ENCODE data around the gene ADGRG7.

The ADGRG7 gene

GRCh38 chr3:100717637-100718487 is 108.5 kb downstream of the ADGRG7 start:
- peaks cover 14% of the 10 kb centered on the region in 2 donors for H3K36me3 ChIP-seq (ENCODE audit: control insufficient read depth in 2 of 2, insufficient read depth in 2 of 2, low read length in 2 of 2)

GRCh38 chr3:100719136-100719535 is 109.7 kb downstream of the ADGRG7 start:
- no peak overlapping the region for H3K4me3 ChIP-seq (ENCODE audit: low read length in 2 of 2)
- H3K9ac ChIP-seq (ENCODE audit: low read length in 2 of 2) = no peak overlapping the region
- H3K27ac ChIP-seq (ENCODE audit: low read length) = no peak overlapping the region
- H3K36me3 ChIP-seq (ENCODE audit: control insufficient read depth in 2 of 2, insufficient read depth in 2 of 2, low read length in 2 of 2) = peaks cover 14% of the 10 kb centered on the region in 2 donors
- H3K9me3 ChIP-seq (ENCODE audit: control insufficient read depth in 2 of 2, low read length in 2 of 2) = no peaks in the 10 kb centered on the region
- H3K27me3 ChIP-seq (ENCODE audit: control insufficient read depth in 1 of 2, insufficient read depth in 2 of 2, low read length in 2 of 2) = no peaks in the 10 kb centered on the region
- H3K4me1 ChIP-seq (ENCODE audit: control insufficient read depth, insufficient read depth, low read length) = no peaks in the 10 kb centered on the region

More at GRCh38 chr3:100717637-100718487, 108.5 kb downstream of the ADGRG7 start:
- H3K27me3 ChIP-seq (ENCODE audit: control insufficient read depth in 1 of 2, insufficient read depth in 2 of 2, low read length in 2 of 2) = no peaks in the 10 kb centered on the region
- H3K4me3 ChIP-seq (ENCODE audit: low read length in 2 of 2) = no peak overlapping the region
- H3K4me1 ChIP-seq (ENCODE audit: control insufficient read depth, insufficient read depth, low read length) = no peaks in the 10 kb centered on the region
- no peaks in the 10 kb centered on the region for H3K9me3 ChIP-seq (ENCODE audit: control insufficient read depth in 2 of 2, low read length in 2 of 2)
- H3K27ac ChIP-seq (ENCODE audit: low read length) = no peak overlapping the region
- no peak overlapping the region for H3K9ac ChIP-seq (ENCODE audit: low read length in 2 of 2)

- Histone ChIP-seq H3K4me1 (ENCODE audit: control insufficient read depth, insufficient read depth, low read length) (no peaks in the 10 kb centered on the region), H3K9me3 (ENCODE audit: control insufficient read depth in 2 of 2, low read length in 2 of 2) (no peaks in the 10 kb centered on the region), H3K9ac (ENCODE audit: low read length in 2 of 2) (no peak overlapping the region), H3K4me3 (ENCODE audit: low read length in 2 of 2) (no peak overlapping the region), H3K27me3 (ENCODE audit: control insufficient read depth in 1 of 2, insufficient read depth in 2 of 2, low read length in 2 of 2) (no peaks in the 10 kb centered on the region), H3K36me3 (ENCODE audit: control insufficient read depth in 2 of 2, insufficient read depth in 2 of 2, low read length in 2 of 2) (peaks cover 8 to 9% of the 10 kb centered on the region in 2 donors), H3K27ac (ENCODE audit: low read length) (no peak overlapping the region)
These were observed 111.0 kb downstream of the ADGRG7 start for GRCh38 chr3:100720426-100720825.

- Histone ChIP-seq H3K36me3 (ENCODE audit: control insufficient read depth in 2 of 2, insufficient read depth in 2 of 2, low read length in 2 of 2) (peaks cover 7 to 11% of the 10 kb centered on the region in 2 donors), H3K9ac (ENCODE audit: low read length in 2 of 2) (no peak overlapping the region)
These were observed 116.6 kb downstream of the ADGRG7 start for GRCh38 chr3:100725935-100726513.

GRCh38 chr3:100726706-100727105 is 117.3 kb downstream of the ADGRG7 start:
- H3K9me3 ChIP-seq (ENCODE audit: control insufficient read depth in 2 of 2, low read length in 2 of 2) = no peaks in the 10 kb centered on the region
- H3K4me3 ChIP-seq (ENCODE audit: low read length in 2 of 2) = no peak overlapping the region
- H3K9ac ChIP-seq (ENCODE audit: low read length in 2 of 2) = no peak overlapping the region
- H3K4me1 ChIP-seq (ENCODE audit: control insufficient read depth, insufficient read depth, low read length) = no peaks in the 10 kb centered on the region
- peaks cover 4 to 7% of the 10 kb centered on the region in 2 donors for H3K36me3 ChIP-seq (ENCODE audit: control insufficient read depth in 2 of 2, insufficient read depth in 2 of 2, low read length in 2 of 2)
- H3K27ac ChIP-seq (ENCODE audit: low read length) = no peak overlapping the region
- no peaks in the 10 kb centered on the region for H3K27me3 ChIP-seq (ENCODE audit: control insufficient read depth in 1 of 2, insufficient read depth in 2 of 2, low read length in 2 of 2)

More at GRCh38 chr3:100725935-100726513, 116.6 kb downstream of the ADGRG7 start:
- Histone ChIP-seq H3K9me3 (ENCODE audit: control insufficient read depth in 2 of 2, low read length in 2 of 2) (no peaks in the 10 kb centered on the region), H3K27me3 (ENCODE audit: control insufficient read depth in 1 of 2, insufficient read depth in 2 of 2, low read length in 2 of 2) (no peaks in the 10 kb centered on the region), H3K27ac (ENCODE audit: low read length) (no peak overlapping the region), H3K4me3 (ENCODE audit: low read length in 2 of 2) (no peak overlapping the region), H3K4me1 (ENCODE audit: control insufficient read depth, insufficient read depth, low read length) (no peaks in the 10 kb centered on the region)

- no peak overlapping the region for H3K9ac ChIP-seq (ENCODE audit: low read length in 2 of 2)
- peaks cover 8% of the 10 kb centered on the region in 2 donors for H3K36me3 ChIP-seq (ENCODE audit: control insufficient read depth in 2 of 2, insufficient read depth in 2 of 2, low read length in 2 of 2)
- no peaks in the 10 kb centered on the region for H3K4me1 ChIP-seq (ENCODE audit: control insufficient read depth, insufficient read depth, low read length)
- no peak overlapping the region for H3K27ac ChIP-seq (ENCODE audit: low read length)
- no peak overlapping the region for H3K4me3 ChIP-seq (ENCODE audit: low read length in 2 of 2)
- no peaks in the 10 kb centered on the region for H3K27me3 ChIP-seq (ENCODE audit: control insufficient read depth in 1 of 2, insufficient read depth in 2 of 2, low read length in 2 of 2)
- H3K9me3 ChIP-seq (ENCODE audit: control insufficient read depth in 2 of 2, low read length in 2 of 2) = no peaks in the 10 kb centered on the region
These were observed 121.1 kb downstream of the ADGRG7 start for GRCh38 chr3:100730524-100730923.

GRCh38 chr3:100732435-100732834 is 123.0 kb downstream of the ADGRG7 start:
- Histone ChIP-seq H3K4me3 (ENCODE audit: low read length in 2 of 2) (no peak overlapping the region), H3K9ac (ENCODE audit: low read length in 2 of 2) (no peak overlapping the region), H3K27ac (ENCODE audit: low read length) (no peak overlapping the region), H3K9me3 (ENCODE audit: control insufficient read depth in 2 of 2, low read length in 2 of 2) (no peaks in the 10 kb centered on the region), H3K4me1 (ENCODE audit: control insufficient read depth, insufficient read depth, low read length) (no peaks in the 10 kb centered on the region), H3K36me3 (ENCODE audit: control insufficient read depth in 2 of 2, insufficient read depth in 2 of 2, low read length in 2 of 2) (peaks cover 10 to 15% of the 10 kb centered on the region in 2 donors), H3K27me3 (ENCODE audit: control insufficient read depth in 1 of 2, insufficient read depth in 2 of 2, low read length in 2 of 2) (no peaks in the 10 kb centered on the region)

- no peak overlapping the region for H3K4me3 ChIP-seq (ENCODE audit: low read length in 2 of 2)
- no peaks in the 10 kb centered on the region for H3K4me1 ChIP-seq (ENCODE audit: control insufficient read depth, insufficient read depth, low read length)
- H3K36me3 ChIP-seq (ENCODE audit: control insufficient read depth in 2 of 2, insufficient read depth in 2 of 2, low read length in 2 of 2) = peaks cover 24 to 28% of the 10 kb centered on the region in 2 donors
- no peaks in the 10 kb centered on the region for H3K9me3 ChIP-seq (ENCODE audit: control insufficient read depth in 2 of 2, low read length in 2 of 2)
- H3K9ac ChIP-seq (ENCODE audit: low read length in 2 of 2) = no peak overlapping the region
- H3K27me3 ChIP-seq (ENCODE audit: control insufficient read depth in 1 of 2, insufficient read depth in 2 of 2, low read length in 2 of 2) = no peaks in the 10 kb centered on the region
- H3K27ac ChIP-seq (ENCODE audit: low read length) = no peak overlapping the region
These were observed 127.9 kb downstream of the ADGRG7 start for GRCh38 chr3:100737334-100737733.

- Histone ChIP-seq H3K36me3 (ENCODE audit: control insufficient read depth in 2 of 2, insufficient read depth in 2 of 2, low read length in 2 of 2) (peaks cover 29 to 40% of the 10 kb centered on the region in 2 donors), H3K27ac (ENCODE audit: low read length) (no peak overlapping the region), H3K27me3 (ENCODE audit: control insufficient read depth in 1 of 2, insufficient read depth in 2 of 2, low read length in 2 of 2) (no peaks in the 10 kb centered on the region), H3K4me1 (ENCODE audit: control insufficient read depth, insufficient read depth, low read length) (no peaks in the 10 kb centered on the region), H3K4me3 (ENCODE audit: low read length in 2 of 2) (no peak overlapping the region), H3K9ac (ENCODE audit: low read length in 2 of 2) (no peak overlapping the region), H3K9me3 (ENCODE audit: control insufficient read depth in 2 of 2, low read length in 2 of 2) (no peaks in the 10 kb centered on the region)
These were observed 130.8 kb downstream of the ADGRG7 start for GRCh38 chr3:100740207-100740606.

- Histone ChIP-seq H3K4me3 (ENCODE audit: low read length in 2 of 2) (no peak overlapping the region), H3K9ac (ENCODE audit: low read length in 2 of 2) (no peak overlapping the region), H3K4me1 (ENCODE audit: control insufficient read depth, insufficient read depth, low read length) (no peaks in the 10 kb centered on the region), H3K9me3 (ENCODE audit: control insufficient read depth in 2 of 2, low read length in 2 of 2) (no peaks in the 10 kb centered on the region), H3K27ac (ENCODE audit: low read length) (no peak overlapping the region), H3K36me3 (ENCODE audit: control insufficient read depth in 2 of 2, insufficient read depth in 2 of 2, low read length in 2 of 2) (peaks cover 21 to 35% of the 10 kb centered on the region in 2 donors), H3K27me3 (ENCODE audit: control insufficient read depth in 1 of 2, insufficient read depth in 2 of 2, low read length in 2 of 2) (no peaks in the 10 kb centered on the region)
These were observed 134.1 kb downstream of the ADGRG7 start for GRCh38 chr3:100743535-100743934.

- Histone ChIP-seq H3K9ac (ENCODE audit: low read length in 2 of 2) (no peak overlapping the region), H3K27ac (ENCODE audit: low read length) (no peak overlapping the region), H3K36me3 (ENCODE audit: control insufficient read depth in 2 of 2, insufficient read depth in 2 of 2, low read length in 2 of 2) (peaks cover 25 to 39% of the 10 kb centered on the region in 2 donors), H3K4me3 (ENCODE audit: low read length in 2 of 2) (no peak overlapping the region), H3K4me1 (ENCODE audit: control insufficient read depth, insufficient read depth, low read length) (no peaks in the 10 kb centered on the region), H3K9me3 (ENCODE audit: control insufficient read depth in 2 of 2, low read length in 2 of 2) (no peaks in the 10 kb centered on the region), H3K27me3 (ENCODE audit: control insufficient read depth in 1 of 2, insufficient read depth in 2 of 2, low read length in 2 of 2) (no peaks in the 10 kb centered on the region)
These were observed 135.3 kb downstream of the ADGRG7 start for GRCh38 chr3:100744671-100745070.
